ENCODE results near the gene NAGS. TPM values are rescaled to one million over a fixed set of nuclear protein-coding genes. Genes with fewer than 3 reads are reported as not detected.
A peak's percentile ranks its signal among the peaks of the same experiment; 100 is the strongest.

Gene NAGS
- polyA plus RNA-seq, 2 of the 4 experiments (the other 2 are of a cell fraction), result 0.66 to 0.88 TPM

GRCh38 chr17:44006598-44007345, 2.4 kb downstream of the NAGS start (continued):
- TF ChIP-seq SMC3 (IDR thresholded peaks at IDR 0.05) (0 out of 3 replicates have a peak, but pooled peaks have one; percentile 24), NPAS2 (CRISPR knock-in tag; IDR thresholded peaks at IDR 0.05; ENCODE audit: borderline replicate concordance) (no peak), BCL3 (IDR thresholded peaks at IDR 0.05) (0 out of 3 replicates have a peak, but pooled peaks have one; percentile 47)
- TF ChIP-seq, protein P1, sequence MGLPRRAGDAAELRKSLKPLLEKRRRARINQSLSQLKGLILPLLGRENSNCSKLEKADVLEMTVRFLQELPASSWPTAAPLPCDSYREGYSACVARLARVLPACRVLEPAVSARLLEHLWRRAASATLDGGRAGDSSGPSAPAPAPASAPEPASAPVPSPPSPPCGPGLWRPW (IDR thresholded peaks at IDR 0.05), result no peak

GRCh38 chr17:44007346-44008204, 3.2 kb downstream of the NAGS start:
- Histone ChIP-seq H3K27ac (peak overlapping the region; percentile 67 to 83), H3K4me3 (peak overlapping the region; percentile 51), H3K4me1 (peaks cover 14% of the 10 kb centered on the region), H3K9me3 (no peaks in the 10 kb centered on the region), H3K4me2 (peak overlapping the region; percentile 89)
- CTCF ChIA-PET, result interaction anchor here (0.7 to 24.9 kb wide), 13 partner anchors 9 to 129 kb away, joined by 3 to 657 read pairs (median 5); partner anchors contain the start of genes LSM12, PPY and PYY
- DNase-seq (ENCODE audit: low read depth in 1 of 2, low spot score in 1 of 2) (no peak), FAIRE-seq (no peak), ATAC-seq (peak in 1 of 2 experiments; percentile 1; a peak in 2 of 6 replicates)
- 62% methylated on average over 25 of the region's 37 CpGs for WGBS (ENCODE audit: missing lambda C conversion rate)
- POLR2A ChIA-PET, result interaction anchor here (0.9 kb wide), 1 partner anchor 28 kb away, joined by 4 read pairs; no protein-coding TSS in a partner anchor
- no peak for TF ChIP-seq JUN (IDR thresholded peaks at IDR 0.05)
- no peak for TF ChIP-seq ESRRA (IDR thresholded peaks at IDR 0.05; ENCODE audit: borderline replicate concordance, low read length)
- no peak for TF ChIP-seq HOXA7 (CRISPR knock-in tag; IDR thresholded peaks at IDR 0.05)

DNA sequence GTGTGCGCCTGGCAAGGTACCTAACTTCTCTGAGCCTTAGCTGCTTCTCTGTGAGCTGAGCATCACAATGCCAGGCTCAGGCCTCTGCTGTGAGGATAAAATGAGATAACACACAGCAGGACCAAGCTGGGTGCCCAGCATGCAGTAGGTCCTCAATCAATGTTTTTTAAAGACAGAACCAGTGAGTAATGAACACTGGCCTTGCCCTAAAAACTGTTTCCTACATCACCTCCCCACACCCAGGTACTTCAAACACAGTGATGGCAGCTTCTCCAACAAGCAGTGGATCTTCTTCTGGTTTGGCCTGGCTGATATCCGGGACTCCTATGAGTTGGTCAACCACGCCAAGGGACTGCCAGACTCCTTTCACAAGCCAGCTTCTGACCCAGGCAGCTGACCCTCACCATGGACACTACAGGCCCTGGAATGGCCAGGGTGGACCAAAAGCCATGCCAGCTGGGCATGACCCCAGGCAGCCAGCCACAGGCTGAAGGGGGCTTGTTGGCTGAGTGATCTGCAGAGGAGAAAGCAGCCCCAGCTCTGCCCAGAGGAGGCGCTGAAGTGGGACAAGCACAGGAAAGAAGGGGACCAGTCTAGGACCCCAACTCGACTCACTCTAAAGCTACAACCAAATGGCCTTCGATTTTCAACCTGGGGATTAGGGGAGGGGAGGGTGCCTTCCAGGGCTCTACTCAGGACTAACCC, 3.9 kb downstream of the NAGS start:
- 0 out of 3 replicates have a peak overlapping the region, but pooled peaks have one; percentile 89 for H3K4me2 ChIP-seq
- H3K9me3 ChIP-seq, result no peaks in the 10 kb centered on the region
- H3K4me1 ChIP-seq, result peaks cover 12% of the 10 kb centered on the region
- no peak overlapping the region for H3K4me3 ChIP-seq
- WGBS (ENCODE audit: missing lambda C conversion rate), result 60% methylated on average over 6 of the region's 6 CpGs
- H3K27ac ChIP-seq, result no peak overlapping the region
- no peak for TF ChIP-seq MAFK (IDR thresholded peaks at IDR 0.05; ENCODE audit: partially characterized antibody)
- no peak for TF ChIP-seq NR3C1 (IDR thresholded peaks at IDR 0.05)
- TF ChIP-seq CHD4 (IDR thresholded peaks at IDR 0.05; ENCODE audit: borderline replicate concordance), result no peak
- no peak for TF ChIP-seq TP53 (CRISPR knock-in tag; IDR thresholded peaks at IDR 0.05)
- TF ChIP-seq HEYL (CRISPR knock-in tag; IDR thresholded peaks at IDR 0.05), result no peak
- no peak for TF ChIP-seq ATOH8 (CRISPR knock-in tag; IDR thresholded peaks at IDR 0.05; ENCODE audit: low read depth)
- no peak for TF ChIP-seq ELK1 (IDR thresholded peaks at IDR 0.05; ENCODE audit: low read depth, low read length)
- no peak for TF ChIP-seq EHF (CRISPR knock-in tag; IDR thresholded peaks at IDR 0.05)
- no peak for TF ChIP-seq RFX5 (IDR thresholded peaks at IDR 0.05)
- TF ChIP-seq GATA3 (IDR thresholded peaks at IDR 0.05; ENCODE audit: borderline replicate concordance), result no peak
- TF ChIP-seq ZC3H11A (IDR thresholded peaks at IDR 0.05), result no peak
- no peak for TF ChIP-seq ESRRA (IDR thresholded peaks at IDR 0.05; ENCODE audit: borderline replicate concordance, low read length)
- TF ChIP-seq PHF8 (IDR thresholded peaks at IDR 0.05; ENCODE audit: borderline replicate concordance, low read depth), result no peak
- no peak for TF ChIP-seq MAZ (IDR thresholded peaks at IDR 0.05; ENCODE audit: borderline replicate concordance, low read depth, low read length)
- TF ChIP-seq, protein P2, sequence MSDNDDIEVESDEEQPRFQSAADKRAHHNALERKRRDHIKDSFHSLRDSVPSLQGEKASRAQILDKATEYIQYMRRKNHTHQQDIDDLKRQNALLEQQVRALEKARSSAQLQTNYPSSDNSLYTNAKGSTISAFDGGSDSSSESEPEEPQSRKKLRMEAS (IDR thresholded peaks at IDR 0.05), result no peak
- TF ChIP-seq SREBF2 (IDR thresholded peaks at IDR 0.05), result no peak
- no peak for TF ChIP-seq HOXB13 (CRISPR knock-in tag; IDR thresholded peaks at IDR 0.05; ENCODE audit: low read depth)
- no peak for TF ChIP-seq POLR2AphosphoS2 (conservative IDR thresholded peaks at IDR 0.05; ENCODE audit: low read length)
- no peak for TF ChIP-seq POLR2A (IDR thresholded peaks at IDR 0.05; ENCODE audit: low read length)
- FAIRE-seq, result no peak
- ATAC-seq, result no peak
- ChIA-PET CTCF (interaction anchor here (0.6 to 24.9 kb wide), 16 partner anchors 10 to 333 kb away, joined by 3 to 657 read pairs (median 4); partner anchors contain the start of genes LSM12, PPY and PYY), POLR2A (interaction anchor here (0.8 to 0.9 kb wide), 2 partner anchors 22 to 29 kb away, joined by 3 to 4 read pairs; no protein-coding TSS in a partner anchor)
- DNase-seq (ENCODE audit: low read depth in 1 of 2, low spot score in 1 of 2), result no peak
